UCSD-AML1 (cell line): ENCODE measurements around the gene IL13.

ENCODE experiments used
- DNase-seq: peaks from one replicate; lab custom pipeline; 2025; ENCODE audit not compliant: unreplicated experiment; lab: John Stamatoyannopoulos, UW

Gene IL13

GRCh38 chr5:132669966-132670882 lies 12.3 kb downstream of the IL13 start:
- no peak for DNase-seq

- DNase-seq, result no peak
These were observed 13.0 kb downstream of the IL13 start for GRCh38 chr5:132671000-132671399.

DNA sequence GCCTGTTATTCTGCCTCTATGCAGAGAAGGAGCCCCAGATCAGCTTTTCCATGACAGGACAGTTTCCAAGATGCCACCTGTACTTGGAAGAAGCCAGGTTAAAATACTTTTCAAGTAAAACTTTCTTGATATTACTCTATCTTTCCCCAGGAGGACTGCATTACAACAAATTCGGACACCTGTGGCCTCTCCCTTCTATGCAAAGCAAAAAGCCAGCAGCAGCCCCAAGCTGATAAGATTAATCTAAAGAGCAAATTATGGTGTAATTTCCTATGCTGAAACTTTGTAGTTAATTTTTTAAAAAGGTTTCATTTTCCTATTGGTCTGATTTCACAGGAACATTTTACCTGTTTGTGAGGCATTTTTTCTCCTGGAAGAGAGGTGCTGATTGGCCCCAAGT lies 15.5 kb downstream of the IL13 start:
- DNase-seq, result no peak

- DNase-seq, result no peak
These were observed 16.1 kb downstream of the IL13 start, which contains the start of gene IL4 for GRCh38 chr5:132673939-132674630. Gene IL4 (plus strand): TSS chr5:132673989. CDS start chr5:132674051, 62 bp downstream.

DNA sequence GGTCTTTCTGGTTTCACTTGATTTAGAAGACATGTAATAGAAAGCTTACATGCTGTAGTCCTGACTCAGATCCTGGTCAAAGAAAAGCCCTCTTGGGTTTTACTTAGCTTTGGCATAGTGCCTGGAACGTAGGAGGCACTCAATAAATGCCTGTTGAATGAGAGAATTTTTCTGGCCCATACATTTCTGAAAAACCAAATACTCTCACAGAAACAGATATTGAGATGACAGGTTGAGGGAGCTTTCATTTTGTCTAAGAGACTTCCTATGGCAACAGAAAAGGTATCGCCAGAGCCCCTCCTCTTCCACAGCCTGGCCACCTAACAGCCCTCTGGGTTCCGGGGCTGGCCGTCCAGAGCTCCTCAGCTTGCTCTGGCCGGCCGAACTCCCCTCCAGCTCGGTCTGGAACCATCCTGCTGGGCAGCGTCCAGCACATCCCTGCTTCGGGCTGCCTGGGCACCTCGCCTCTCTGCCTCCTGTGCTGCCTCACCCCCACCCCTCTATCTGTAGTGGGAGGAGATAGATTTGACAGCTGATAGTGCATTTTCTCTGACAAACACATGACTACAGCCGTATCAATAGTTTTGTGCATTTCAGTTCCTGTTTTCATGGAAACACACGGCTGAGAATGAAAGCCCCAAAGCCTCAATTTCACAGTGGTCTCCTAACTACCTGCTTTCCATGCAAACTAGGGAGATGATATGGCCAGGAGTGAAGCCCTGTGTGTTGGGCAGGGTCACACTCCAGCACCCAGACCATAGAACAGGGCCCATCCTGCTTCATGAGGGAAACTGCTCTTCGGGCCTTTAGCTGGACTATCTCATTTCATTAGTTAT lies 16.9 kb downstream of the IL13 start:
- no peak for DNase-seq

DNA sequence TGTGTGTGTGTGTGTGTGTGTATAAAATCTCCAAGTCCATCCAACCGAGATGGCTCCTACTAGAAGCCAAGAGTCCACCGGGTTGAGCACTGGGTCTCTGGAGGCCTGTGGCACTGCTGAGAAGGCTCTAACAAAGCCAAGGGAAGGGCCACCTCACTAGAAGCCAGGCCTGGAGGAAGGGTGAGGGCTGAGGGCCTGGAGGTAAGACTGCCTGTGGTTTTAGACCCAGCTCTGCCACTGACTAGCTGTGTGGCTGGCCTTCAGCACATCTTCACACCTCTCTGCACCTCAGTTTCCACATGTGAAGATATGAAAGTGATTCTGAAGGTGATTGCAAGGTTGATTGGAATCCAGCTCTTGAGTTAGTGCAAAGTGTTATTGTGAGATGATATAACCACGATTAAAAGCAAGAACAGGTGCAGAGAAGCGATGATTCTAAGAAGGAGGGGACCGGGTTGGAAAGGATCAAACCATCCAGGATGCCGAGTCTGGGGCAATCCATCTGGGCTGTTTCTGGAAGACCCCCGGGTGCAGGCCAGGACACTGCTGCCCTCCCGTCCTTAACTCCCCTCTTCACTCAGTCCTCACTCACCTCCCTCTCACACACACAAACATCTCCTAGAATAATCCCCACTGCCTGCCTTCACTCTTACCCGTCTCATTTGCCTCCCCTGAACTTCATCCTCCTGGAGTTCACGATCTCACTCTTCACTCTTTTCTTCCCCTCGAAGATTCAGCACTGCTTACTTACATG lies 18.1 kb downstream of the IL13 start:
- no peak for DNase-seq

DNA sequence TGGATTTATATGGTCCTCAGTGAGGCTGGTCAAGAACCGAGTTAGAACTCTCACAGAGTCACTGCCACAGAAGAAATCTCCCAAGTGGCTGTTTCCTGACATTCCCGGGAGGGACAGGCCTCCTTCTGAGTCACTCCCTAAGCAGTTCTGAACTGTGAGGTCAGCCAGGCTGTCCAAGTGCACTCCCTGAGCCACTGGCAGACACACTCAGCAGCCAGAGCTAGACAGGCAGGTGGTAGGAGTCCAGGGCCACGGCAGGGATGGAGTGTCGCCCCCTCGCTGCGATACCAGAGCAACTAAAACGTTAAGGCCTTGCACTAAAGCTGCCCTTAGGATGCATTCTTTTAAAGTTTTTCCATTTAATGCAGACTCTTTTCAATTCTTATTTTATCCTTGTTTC lies 19.2 kb downstream of the IL13 start:
- no peak for DNase-seq

DNA sequence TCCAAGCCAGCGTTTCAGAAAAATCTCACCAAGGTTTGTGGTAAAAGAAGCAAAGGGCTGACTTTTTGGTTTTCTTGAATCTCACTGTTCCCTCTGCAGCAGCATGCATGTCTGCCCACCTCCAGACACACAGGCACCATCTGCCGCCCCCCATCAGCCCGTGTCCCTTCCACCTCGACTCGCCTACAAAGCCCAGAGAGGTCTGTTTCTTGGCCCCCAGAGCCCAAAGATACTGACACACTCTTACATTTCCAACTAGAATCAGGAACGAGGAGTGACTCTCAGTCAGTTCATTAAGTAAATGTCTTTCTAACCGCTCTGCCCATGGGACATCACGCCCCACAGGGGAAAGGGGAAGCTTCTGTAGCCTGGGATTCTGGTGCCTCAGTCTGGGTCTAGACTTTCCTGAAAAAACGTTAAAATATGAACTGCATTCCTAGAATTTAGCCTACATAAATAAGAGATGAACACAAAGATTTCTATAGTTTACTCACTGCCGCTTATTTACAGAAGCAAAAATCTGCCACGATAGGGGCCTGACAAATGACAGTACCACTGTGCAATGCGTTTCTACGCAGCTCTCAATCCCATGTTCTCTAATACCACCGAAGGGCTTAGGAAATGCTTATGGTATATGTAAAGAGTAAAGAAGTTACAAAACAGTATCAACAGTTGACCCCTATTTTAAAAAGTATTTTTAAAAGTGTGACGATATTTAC lies 19.9 kb downstream of the IL13 start:
- DNase-seq, result no peak

DNA sequence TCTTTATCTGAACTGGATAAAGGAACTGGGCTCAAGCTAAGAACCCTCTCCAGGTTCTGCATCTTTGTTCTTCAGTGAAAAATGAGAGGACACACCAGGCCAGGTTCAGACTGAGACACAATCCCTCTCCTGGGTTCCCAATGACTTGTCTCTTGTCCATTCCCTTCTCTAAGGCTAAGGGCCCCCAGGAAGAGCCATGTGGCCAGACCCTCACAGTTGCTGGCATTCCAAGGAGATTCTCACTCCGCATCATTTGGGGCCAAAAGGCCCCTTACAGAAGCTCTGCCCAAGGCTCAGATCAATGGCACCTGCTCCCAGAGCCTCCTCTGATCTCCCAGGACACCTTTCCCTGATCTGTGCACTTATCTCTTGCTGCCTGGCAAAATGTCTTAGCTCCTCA lies 20.8 kb downstream of the IL13 start:
- no peak for DNase-seq

- no peak for DNase-seq
These were observed 21.2 kb downstream of the IL13 start for GRCh38 chr5:132679166-132679565.

DNA sequence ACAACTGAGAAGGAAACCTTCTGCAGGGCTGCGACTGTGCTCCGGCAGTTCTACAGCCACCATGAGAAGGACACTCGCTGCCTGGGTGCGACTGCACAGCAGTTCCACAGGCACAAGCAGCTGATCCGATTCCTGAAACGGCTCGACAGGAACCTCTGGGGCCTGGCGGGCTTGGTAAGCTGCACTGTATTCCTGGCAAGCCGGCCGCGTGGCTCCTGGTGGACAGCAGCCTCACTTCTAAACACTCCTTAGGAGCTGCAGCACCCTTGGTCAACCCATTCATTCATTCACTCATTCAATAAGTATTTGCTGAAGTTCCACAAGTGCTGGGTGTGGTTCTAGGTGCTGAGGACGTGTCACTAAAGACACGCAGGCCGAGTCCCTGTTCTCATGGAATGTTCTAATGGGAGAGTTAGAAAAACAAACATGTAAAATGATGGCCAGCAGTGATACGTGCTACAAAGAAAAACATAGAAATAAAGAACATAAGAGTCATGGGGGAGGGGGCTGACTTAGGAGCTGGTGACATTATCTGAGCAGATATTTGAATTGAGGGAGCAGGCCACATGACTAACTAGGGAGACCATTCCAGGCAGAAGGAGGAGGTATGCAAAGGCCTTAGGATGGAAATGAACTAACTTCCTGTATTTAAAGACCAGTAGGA lies 21.9 kb downstream of the IL13 start:
- no peak for DNase-seq

GRCh38 chr5:132680780-132681475 lies 23.0 kb downstream of the IL13 start:
- no peak for DNase-seq

- no peak for DNase-seq
These were observed 23.5 kb downstream of the IL13 start for GRCh38 chr5:132681476-132681831.

DNA sequence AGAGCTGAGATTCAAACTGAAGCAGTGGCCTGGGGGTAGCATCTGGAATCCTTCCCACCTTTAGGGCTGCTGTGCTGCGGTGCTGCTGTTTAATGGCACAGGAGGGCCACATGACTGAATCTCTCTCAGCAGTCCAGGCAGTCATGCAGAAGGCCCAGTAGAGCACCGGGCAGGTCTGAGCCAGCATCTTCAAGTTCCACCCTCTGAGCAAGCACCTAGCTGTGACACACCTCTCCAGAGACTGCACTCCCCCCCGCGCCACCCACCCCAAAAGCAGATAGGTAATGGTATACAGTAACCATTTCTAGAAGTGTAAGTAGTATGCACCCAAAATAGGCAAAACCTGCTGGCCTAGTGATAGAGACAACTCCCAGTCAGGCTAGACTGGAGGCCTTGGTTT lies 24.0 kb downstream of the IL13 start:
- DNase-seq, result no peak

DNA sequence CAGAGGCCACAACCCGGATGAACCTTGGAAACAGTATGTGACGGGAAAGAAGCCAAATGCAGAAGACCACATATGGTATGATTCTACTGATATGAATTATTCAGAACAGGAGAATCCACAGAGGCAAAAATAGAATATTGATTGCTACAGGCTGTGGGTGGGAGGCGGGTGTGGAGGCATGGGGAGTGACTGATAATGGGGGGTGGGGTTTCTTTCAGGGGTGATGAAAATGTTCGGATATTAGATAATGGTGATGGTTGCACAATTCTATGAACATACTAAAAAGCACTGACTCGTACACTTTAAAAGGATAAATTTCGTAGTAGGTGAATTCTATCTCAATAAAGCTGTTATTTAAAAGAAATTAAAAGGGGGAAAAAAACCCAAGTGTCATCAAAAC lies 26.5 kb downstream of the IL13 start:
- DNase-seq, result no peak

- no peak for DNase-seq
These were observed 27.1 kb downstream of the IL13 start for GRCh38 chr5:132684922-132685720.

DNA sequence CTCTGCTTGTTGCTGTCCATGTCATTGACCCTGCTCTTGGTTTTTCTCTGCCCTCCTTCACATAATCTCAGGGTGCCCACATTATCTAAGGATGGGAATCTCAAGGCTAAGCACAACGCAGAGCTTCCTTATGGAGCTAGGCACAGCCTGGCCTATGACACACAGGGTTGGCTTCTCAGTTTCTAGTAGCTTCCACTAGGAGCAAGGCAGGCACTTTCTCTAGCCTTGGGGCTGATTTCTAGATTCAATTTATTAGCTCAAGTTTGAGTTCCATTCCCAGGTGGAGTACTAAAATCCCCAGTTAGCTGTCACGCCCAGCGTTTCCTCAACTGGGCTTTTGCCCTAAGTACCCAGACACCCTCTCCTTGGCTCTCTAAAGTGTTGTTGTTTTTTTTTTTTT lies 28.2 kb downstream of the IL13 start:
- no peak for DNase-seq

GRCh38 chr5:132687995-132688394 lies 30.0 kb downstream of the IL13 start:
- no peak for DNase-seq
